SK-N-SH treated with all-trans-retinoic acid at 6 μM for 48 hours (cell line): ENCODE measurements around the gene RAMP1.

ENCODE experiments used
- BACH2 ChIP-seq: fragments of 250-450 bp; sonication (Bioruptor Pico); IDR thresholded peaks from 2 replicates; pipeline ENCODE4 v1.9.0; 2021; ENCODE audit warnings: mild to moderate bottlenecking, borderline replicate concordance
- ZNF565 ChIP-seq: fragments of 450-650 bp; formaldehyde crosslinking; conservative IDR thresholded peaks from 2 replicates; pipeline ENCODE4 v1.5.0; 2020; ENCODE audit warnings: low read depth, mild to moderate bottlenecking, moderate library complexity

- no peak for TF ChIP-seq ZNF565 (CRISPR knock-in tag)
- TF ChIP-seq BACH2 (CRISPR knock-in tag), result no peak
These were observed 1.6 kb upstream of the RAMP1 start for GRCh38 chr2:237857791-237858190.
